GM21737 (cell line): Measurements from ENCODE around the gene ADGRG3.
A peak's percentile ranks its signal among the peaks of the same experiment; 100 is the strongest.

Source experiments
- ATAC-seq: cut with Tn5 transposase; IDR thresholded peaks from one replicate; pipeline ENCODE4 v1.9.1; 2021; ENCODE audit warnings: mild to moderate bottlenecking, moderate library complexity; ENCODE audit not compliant: unreplicated experiment

ADGRG3 gene

DNA sequence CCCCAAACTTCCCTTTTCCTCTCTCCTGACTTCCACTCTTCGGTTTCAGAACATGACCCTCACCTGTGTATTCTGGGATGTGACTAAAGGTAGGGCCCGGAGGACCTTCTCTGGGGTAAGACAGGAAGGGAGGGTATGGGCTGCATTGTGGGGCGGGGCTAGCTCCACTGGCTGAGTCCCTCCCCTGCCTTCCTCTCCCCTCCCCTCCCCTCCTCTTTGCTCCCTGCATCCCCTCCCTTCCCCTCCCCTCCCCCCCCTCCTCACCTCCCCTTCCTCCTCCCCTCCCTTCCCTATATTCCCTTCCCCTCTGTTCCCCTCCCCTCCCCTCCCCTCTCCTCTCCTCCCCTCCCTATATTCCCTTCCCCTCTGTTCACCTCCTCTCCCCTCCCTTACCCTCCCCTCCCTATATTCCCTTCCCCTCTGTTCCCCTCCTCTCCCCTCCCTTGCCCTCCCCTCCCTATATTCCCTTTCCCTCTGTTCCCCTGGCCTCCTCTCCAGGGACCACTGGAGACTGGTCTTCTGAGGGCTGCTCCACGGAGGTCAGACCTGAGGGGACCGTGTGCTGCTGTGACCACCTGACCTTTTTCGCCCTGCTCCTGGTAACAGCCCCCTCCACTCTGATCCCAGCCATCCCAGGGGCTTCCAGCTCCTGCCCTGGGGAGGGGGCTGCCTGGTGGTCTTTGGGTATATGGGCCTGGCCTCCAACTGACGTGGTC, 11.8 kb downstream of the ADGRG3 start:
- ATAC-seq: no peak

DNA sequence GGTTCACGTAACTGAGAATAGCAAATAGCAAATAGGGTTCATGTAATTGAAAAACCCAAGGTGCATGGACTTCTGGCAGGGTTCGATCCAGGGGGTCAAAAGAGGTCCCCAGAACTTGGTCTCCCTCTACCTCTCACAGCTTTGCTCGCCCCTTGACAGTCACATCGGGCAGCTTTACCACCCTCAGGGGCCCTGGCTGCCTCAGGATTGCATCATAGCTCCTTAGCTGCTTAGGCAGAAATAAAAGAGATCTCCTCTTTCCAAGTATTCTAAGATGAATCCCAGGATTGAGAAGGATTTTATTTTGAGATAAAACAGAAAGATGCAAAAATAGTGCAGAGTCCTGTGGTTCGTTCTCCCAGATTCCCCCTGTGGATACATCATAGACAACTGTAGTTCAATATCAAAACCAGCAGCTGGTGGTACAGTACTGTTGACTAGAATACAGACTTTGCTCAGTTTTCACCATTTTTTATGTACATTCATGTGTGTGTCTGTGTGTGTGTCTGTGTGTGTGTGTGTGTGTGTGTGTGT, 12.8 kb downstream of the ADGRG3 start:
- ATAC-seq: no peak

DNA sequence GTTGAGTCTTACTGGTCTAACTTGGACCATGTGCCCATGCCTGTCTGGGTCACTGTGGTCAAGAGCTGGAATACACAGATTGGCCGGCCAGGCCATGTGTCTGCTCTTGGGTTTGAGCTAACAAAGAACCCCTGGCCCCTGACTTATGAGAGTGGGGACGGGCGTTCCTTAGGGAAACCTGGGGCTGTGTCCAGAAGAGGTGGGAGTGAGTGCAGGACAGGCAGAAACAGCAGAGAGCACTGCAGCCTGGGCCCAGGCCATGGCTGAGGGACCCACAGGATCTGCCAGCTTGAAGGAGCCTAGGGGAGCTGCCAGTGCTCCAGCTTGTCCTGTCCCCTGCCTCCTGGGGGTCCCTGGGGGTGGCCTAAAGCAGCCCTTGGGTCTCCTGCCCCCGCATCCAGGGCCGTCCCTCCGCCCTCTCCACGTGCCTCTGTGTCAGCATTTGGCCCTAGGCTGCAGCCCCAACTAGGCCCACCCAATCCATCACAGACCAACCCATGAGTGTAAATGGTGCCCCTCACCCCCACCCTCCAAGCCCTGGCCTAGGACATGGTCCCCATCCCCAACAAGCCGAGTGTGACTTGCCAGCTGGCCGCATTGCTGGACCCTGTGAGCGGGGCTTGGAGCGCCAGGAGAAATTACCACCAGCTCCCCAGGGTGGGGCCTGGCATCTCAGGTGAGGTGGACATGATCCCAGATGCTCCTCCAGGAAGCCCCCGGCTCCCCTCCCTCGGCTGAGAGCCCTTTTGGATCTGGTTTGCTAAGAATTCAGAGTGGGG, 14.0 kb downstream of the ADGRG3 start:
- no peak for ATAC-seq

DNA sequence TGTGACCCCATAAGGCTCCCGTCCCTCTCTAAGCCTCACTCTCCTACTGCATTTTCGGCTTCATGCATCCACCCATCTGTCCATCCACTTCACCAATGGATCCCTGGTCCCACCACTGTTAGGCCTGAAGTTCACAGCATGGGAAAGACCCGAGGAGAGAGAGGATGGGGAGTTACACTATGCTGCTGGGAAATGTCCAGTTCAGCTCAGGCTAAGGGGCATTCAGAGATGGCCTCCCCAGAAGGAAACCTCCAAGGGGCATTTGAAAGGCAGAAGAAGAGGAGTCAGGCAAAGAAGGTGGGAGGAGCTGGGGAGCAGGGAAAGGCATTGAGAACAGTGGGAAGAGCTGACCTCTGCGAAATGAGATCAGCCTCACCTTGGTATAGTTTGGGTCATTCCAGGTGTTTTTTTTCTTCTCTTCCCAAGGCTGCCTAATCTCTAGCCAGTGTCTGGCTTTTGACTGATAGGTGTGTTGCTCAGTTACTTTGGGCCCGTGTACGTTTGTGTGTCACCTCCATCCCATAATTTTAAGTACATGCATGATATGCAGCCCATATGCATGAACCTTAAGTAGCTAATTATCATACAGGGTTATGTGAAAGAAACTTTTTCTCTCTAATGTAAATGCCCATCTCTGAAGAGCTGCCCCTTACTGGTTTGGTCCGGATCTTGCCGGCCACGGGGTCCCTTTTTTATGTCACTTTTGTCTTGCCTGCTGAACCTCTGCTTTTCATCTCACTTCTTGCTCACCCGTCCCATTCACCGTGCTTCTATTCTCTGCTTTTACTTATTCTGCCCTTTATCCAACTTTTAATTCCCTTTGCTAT, 14.9 kb downstream of the ADGRG3 start:
- ATAC-seq: no peak

DNA sequence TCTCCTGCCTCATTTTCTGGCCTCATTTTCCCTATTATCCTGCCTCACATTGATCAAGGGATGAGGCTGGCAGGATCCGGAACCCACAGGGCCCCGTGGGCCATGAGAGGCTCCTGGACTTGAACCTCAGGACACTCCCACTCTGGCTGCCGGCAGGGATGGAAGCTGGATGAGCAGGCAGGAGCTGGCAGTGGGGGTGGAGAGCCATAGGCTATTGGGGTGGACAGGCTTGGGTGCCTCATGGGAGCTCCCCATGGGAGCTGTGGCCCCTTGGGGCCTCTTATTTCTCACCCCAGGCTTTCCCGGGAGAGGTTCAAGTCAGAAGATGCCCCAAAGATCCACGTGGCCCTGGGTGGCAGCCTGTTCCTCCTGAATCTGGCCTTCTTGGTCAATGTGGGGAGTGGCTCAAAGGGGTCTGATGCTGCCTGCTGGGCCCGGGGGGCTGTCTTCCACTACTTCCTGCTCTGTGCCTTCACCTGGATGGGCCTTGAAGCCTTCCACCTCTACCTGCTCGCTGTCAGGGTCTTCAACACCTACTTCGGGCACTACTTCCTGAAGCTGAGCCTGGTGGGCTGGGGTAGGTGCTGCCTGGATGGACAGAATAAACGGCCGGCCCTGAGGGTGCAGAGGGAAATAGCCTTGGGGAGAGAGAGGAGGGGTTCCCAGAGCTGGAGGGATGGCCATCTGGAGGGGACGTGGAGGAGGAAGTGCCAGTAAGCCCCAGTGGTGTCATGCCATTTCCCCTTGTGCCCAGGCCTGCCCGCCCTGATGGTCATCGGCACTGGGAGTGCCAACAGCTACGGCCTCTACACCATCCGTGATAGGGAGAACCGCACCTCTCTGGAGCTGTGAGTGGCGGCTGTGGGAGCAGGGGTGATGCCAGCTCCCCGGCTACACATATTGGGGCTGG, 15.8 kb downstream of the ADGRG3 start:
- ATAC-seq: no peak

DNA sequence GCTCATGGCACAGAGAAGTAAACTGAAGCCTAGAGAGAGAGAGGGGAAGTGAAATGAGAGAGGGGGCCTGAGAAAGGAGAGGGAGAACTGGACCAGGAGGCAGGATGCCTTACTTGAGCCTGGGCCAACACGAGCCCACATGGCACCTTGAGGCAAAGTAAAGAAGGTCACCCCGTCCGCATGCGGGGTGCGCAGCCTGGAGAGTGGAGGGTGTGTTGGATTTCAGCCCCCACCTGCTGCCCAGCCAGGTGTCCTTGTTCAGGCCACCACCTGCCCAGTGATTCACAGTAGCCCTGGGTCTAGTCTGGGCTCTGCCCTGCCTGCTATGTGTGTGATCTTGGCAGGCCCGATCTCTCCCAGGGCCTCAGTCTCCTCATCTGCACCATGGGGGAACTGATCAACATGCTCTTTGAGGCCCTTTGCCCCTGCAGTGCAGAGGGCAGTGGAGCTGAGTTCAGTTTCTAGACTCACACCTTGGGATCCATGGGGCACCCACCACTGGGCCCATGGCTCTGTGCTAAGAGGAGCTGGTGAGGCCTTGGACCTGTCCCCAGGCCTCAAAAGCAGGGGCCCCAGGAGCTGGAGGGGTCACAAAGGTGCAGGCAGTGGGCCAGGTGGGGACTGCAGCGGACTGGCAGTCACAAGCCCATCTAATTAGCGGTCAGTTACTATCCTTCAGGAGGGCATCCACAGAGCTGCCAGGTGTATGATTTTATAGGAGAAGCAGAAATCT, 16.7 kb downstream of the ADGRG3 start:
- ATAC-seq: no peak

DNA sequence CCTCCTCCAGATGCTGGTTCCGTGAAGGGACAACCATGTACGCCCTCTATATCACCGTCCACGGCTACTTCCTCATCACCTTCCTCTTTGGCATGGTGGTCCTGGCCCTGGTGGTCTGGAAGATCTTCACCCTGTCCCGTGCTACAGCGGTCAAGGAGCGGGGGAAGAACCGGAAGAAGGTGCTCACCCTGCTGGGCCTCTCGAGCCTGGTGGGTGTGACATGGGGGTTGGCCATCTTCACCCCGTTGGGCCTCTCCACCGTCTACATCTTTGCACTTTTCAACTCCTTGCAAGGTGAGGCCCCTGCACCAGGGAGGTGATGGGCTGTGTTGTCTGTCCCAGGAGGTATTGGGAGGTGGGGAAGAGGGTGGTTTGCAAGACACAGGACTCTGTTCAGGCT, 17.5 kb downstream of the ADGRG3 start:
- no peak for ATAC-seq

DNA sequence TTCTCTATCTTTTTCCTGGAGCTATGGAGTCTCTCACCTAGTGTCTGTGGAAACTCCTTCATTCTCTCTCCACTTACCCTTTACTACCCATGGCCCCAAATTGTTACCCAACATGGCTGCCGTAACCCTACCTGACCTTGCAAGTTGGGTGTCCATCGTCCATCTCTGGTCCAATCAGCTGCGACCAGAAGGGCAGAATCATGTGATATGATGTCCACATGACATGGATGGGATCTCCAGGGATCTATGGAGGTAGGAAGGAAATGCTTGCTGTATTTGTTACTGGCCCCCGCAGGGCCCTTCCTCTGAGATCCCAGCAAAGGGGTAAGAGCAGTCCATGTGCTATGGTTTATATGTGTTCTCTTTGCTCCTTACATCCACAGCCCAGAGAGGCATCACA, 18.5 kb downstream of the ADGRG3 start:
- ATAC-seq: no peak

DNA sequence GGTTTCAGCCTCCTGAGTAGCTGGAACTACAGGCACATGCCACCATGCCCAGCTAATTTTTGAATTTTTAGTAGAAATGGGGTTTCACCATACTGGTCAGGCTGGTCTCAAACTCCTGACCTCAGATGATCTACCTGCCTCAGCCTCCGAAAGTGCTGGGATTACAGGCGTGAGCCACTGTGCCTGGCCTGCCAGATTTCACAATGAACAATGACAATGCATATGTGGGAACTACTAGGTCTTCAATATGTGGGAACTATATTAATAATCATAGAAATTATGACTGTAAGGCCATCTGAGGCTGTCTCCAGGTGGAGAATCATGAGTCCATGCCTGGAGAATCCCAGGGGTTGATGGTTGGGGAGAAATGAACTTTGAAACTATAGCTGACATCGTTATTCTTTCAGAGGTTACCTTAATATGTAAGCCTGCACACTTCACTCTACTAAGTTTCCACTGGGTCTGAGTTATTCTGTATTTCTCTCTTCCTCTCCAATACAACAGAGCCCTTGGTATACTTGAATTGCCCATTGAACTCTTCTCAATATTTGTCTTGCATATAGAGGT, 19.3 kb downstream of the ADGRG3 start:
- no peak for ATAC-seq

DNA sequence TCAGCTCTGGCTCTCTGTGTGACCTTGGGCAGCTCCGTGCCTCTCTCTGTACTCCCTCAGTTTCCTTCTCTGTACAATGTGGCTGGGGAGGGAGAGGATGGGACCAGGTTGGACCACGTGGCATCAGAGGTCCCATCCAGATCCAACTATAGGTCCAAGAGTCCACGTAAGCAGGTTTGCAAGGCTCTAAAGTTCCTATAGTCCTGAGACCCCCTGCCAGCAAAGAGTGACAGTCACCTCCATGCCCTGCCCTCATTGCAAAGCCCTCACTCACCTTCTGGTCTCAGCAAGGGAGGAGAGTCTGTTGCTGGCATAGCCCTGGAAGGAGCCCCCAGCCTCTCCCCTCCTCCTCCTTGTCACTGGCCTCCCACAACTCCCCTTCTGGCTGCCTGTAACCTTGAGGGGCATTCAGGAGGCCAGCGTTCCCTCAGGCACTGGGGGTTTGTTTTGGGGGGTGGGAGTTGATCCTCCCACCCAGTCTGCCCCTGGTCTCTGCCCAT, 20.4 kb downstream of the ADGRG3 start:
- ATAC-seq: no peak

DNA sequence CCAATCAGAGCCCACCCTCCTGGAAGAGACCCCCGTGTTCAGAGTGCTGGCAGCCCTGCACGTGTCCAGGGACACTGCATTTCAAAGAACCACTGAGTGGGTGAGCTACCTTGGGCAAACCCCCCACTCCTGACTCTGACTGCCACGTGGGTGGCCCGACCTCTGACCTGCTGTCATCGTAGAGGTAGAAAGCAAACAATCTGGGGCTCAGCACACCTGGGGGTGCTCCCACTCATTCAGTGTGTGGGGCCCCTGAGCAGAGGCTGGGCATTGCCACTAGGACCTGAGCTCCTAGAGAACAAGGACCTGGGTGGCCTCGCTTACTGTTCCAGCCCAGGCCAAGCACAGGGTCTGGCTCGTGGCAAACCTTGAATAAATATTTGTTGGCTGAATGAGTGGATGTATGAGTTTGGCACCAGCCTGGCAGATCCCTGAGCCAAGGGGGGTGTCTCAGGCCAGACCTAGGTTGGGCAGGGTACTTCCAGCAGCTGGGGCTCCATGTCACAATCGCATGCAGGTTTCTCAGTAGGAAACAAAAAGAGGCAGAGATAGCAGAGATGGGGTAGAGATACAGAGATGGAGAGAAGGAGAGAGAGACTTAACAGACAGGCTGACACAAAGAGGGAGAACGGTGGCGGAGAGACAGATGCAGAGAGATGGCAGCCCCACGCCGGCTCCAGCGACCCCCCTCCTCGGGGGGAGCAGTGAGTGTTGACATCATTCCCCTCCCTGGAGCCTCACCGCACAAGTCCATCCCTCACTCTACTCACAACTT, 21.1 kb downstream of the ADGRG3 start:
- ATAC-seq: no peak

DNA sequence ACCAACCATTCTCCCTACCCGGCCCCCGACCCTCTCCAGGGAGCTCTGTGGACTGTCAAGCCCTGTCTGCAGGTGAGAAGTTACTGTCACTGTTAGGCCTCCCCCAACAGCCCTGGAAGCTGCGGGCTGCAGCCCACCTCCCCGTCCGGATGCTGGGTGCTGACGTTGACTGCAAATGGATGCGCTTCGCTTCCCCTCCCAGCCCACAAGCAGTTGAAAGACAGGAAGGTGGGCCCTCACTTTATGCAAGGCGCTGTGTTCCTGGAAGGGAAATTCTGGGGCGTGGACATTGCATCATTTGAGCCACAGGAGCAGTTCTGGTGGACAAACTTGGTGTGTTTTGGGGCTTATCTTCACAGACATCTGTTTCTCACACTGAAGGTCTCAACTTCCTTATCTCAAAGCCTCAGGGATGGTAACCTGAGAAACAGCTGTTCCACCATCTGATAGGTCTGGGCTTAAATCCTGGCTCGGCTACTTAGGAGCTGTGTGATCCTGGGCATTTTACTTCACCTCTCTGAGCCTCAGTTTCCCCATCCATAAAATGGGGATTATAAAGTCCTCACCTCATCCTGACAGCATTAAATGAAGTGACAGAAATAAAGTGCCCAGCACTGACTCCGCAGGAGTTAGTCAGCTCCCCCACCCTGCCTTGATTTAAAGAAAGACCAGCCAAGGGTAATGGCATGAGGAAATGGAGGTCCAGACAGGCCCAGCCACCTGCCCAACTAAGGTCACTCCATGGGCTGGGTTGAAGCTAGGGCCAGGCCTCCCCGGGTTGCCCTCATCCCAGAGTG, 21.9 kb downstream of the ADGRG3 start:
- ATAC-seq: peak; percentile 83

DNA sequence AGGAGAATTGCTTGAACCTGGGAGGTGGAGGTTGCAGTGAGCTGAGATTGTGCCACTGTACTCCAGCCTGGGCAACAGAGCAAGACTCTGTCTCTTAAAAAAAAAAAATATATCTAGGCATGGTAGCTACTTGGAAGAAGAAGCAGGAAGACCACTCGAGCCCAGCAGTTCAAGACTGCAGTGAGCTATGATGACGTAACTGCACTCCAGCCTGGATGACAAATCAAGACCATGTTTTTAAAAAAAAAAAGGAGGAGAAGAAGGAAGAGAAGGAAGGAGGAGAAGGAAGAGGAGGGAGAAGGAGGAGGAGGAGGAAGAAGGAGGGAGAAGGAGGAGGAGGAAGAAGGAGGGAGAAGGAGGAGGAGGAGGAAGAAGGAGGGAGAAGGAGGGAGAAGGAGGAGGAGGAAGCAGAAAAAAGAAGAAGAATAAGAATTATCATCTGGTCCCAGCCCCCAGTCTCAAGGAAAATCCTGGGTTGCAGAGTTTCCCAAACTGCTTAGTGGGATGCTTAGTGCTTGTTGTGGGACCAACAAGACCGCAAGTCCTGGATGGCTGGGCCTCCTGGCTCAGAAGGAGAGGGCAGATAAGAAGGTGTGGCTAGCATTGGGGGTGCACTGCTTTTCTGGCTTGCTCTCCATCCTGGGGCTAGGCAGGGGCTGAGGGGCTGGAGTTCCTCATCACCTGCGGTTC, 22.8 kb downstream of the ADGRG3 start:
- no peak for ATAC-seq

DNA sequence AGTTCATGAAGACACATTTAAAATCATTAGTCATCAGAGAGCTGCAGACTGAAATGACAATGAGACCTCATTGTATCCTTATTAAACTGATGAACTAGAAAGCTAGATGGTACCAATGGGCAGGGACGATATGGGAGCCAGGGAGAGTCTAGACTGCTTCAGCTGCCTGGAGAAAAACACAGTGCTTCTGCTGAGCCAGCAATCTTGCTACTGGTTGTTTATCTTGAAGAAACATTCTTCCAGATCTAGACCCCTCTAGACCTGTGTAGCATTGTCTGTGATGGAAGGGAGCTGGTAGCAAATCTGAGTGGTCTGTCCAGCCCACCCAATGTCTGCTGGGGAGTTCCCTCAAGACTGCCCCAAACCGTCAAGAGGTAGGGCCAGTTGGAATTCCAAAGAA, 24.5 kb downstream of the ADGRG3 start:
- ATAC-seq: no peak

DNA sequence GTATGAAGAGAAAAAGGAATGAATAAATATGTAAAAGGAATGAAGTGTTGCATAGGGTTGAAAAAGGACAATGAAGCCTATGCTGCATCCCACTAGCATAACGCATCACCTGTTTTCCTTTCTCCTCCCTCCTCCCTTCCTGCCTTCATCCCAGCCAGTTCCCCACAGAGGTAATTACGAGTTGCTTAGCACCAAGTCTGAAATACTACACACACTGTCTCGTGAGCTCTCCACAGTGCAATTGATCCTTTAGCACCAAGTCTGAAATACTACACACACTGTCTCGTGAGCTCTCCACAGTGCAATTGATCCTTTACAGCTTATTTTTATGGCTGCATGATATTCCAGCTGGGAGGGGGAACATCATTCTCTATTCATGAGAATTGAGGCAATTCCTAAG, 25.4 kb downstream of the ADGRG3 start:
- no peak for ATAC-seq

DNA sequence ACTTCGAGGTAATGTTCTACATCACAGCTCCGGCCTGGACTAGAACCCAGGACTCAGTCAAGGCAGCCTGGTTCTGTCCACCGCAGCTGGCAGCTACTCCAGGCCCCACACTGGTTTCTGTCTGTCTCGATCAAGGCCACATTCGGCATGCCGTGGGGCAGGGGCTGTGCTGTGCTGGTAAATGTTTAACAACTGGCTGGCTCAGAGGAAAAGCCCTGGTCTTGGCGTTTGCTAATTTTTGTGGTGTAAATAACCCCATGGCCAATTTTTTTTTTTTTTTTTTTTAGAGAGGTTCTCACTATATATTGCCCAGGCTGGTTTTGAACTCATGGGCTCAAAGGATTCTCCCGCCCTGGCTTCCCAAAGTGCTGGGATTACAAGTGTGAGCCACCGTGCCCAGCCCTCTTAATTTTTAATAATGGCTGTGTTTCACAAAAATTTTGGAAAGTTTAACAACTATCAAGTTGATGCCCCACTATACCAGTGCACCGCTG, 26.2 kb downstream of the ADGRG3 start:
- no peak for ATAC-seq
